ENCODE results near the gene S100A8. TPM values are rescaled to one million over a fixed set of nuclear protein-coding genes. Genes with fewer than 3 reads are reported as not detected.

S100A8 gene
- total and polyA plus RNA-seq, 7 donors, result 14.2 to 109 (median 82.2) TPM; not detected in 1

DNA sequence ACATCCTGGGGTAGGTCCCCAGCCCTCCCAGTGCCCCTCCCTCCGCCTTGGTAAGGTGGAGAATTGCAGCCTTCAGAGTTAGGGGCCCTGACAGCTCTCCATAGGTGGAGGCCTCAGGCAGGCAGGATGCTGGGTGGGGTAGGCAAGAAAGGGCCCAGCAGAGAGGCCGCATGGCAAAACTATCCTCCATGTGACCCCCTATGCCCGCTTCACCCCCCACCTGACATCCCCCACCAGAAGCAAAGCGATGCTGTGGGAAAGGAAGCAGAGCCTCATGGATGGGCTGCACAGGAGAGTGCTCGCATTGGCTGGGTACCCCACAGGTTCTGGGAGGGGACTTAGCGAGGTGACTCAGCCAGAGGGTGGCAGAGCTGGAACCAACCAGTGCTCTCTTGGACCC lies 31.6 kb downstream of the S100A8 start:
- DNase-seq, result no peak
- H3K27me3 ChIP-seq, result no peaks in the 10 kb centered on the region
- 94 to 95% methylated on average over 6 of the region's 6 CpGs for WGBS, 2 donors
- peak overlapping the region in 1 of 4 donors; percentile 21 for H3K4me3 ChIP-seq
- H3K27ac ChIP-seq, result no peak overlapping the region
- H3K9me3 ChIP-seq, result no peaks in the 10 kb centered on the region
- TF ChIP-seq EP300 (IDR thresholded peaks at IDR 0.05) (no peak), POLR2AphosphoS5 (IDR thresholded peaks at IDR 0.05) (no peak), POLR2A (IDR thresholded peaks at IDR 0.05) (no peak)
- TF ChIP-seq, protein P1, sequence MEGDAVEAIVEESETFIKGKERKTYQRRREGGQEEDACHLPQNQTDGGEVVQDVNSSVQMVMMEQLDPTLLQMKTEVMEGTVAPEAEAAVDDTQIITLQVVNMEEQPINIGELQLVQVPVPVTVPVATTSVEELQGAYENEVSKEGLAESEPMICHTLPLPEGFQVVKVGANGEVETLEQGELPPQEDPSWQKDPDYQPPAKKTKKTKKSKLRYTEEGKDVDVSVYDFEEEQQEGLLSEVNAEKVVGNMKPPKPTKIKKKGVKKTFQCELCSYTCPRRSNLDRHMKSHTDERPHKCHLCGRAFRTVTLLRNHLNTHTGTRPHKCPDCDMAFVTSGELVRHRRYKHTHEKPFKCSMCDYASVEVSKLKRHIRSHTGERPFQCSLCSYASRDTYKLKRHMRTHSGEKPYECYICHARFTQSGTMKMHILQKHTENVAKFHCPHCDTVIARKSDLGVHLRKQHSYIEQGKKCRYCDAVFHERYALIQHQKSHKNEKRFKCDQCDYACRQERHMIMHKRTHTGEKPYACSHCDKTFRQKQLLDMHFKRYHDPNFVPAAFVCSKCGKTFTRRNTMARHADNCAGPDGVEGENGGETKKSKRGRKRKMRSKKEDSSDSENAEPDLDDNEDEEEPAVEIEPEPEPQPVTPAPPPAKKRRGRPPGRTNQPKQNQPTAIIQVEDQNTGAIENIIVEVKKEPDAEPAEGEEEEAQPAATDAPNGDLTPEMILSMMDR (IDR thresholded peaks at IDR 0.05), result no peak
- intact Hi-C loops (cut with DNase I), result no loop called here
- no peaks in the 10 kb centered on the region for H3K36me3 ChIP-seq
- H3K4me1 ChIP-seq, result no peaks in the 10 kb centered on the region

DNA sequence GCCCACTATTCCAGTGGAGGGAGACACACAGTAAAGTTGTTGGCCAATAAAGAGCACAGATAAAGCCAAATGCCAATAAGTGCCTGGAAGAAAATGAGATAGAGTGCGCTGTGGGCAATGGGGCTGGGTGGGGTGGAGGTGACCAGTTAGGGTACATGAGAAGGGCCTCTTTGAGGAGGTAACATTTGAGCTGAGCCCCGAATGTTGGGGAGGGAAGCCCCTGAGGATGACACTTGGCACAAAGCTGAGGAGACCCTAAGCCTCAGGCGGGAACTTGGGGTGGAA lies 32.2 kb downstream of the S100A8 start:
- peak overlapping the region in 1 of 4 donors; percentile 20 for H3K27ac ChIP-seq
- H3K27me3 ChIP-seq, result no peaks in the 10 kb centered on the region
- intact Hi-C loops (cut with DNase I), result no loop called here
- no peak for DNase-seq
- TF ChIP-seq POLR2A (IDR thresholded peaks at IDR 0.05) (no peak), EP300 (IDR thresholded peaks at IDR 0.05) (no peak), POLR2AphosphoS5 (IDR thresholded peaks at IDR 0.05) (no peak)
- TF ChIP-seq, protein P1 (IDR thresholded peaks at IDR 0.05), result no peak
- H3K4me1 ChIP-seq, result no peaks in the 10 kb centered on the region
- WGBS, 2 donors, result 93 to 97% methylated on average over 3 of the region's 3 CpGs
- H3K36me3 ChIP-seq, result no peaks in the 10 kb centered on the region
- no peaks in the 10 kb centered on the region for H3K9me3 ChIP-seq
- peak overlapping the region in 2 of 4 donors; percentile 10 to 21 for H3K4me3 ChIP-seq

DNA sequence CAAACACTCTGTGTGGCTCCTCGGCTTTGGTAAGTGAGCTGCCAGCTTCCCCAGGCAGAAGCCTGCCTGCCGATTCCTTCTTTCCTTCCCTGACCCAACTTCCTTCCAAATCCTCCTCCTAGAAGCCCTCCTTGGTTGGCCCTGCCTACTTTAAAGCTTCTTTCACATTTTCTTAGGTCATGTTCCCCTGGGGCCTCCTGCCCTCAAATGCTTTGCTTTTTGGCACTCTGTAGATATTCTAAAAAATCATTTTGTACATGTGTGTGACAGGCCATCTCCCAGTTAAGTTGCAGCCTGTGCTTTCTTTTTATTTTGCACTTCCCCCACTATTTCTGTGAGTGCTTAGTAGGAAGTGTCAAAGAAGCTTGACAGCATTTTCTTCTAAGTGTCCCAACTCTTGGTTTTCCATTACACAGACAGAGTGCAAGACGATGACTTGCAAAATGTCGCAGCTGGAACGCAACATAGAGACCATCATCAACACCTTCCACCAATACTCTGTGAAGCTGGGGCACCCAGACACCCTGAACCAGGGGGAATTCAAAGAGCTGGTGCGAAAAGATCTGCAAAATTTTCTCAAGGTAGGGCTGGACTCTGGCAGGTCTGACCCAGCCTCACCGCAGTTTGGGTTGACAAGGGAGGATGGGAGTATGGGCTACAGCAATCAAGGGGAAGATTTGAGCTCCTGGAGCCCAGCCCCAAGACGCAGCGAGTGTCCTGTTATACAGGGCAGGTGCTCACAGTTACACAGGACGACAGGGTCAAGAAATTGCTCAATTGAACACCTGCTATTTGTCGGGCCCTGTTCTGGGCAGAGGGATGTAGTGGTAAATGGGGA lies 32.8 kb downstream of the S100A8 start, which contains the start of gene S100A9:
Gene S100A9 (plus strand): TSS at position 2 of the 838 bp plus-strand sequence. CDS start 430 bp downstream, at position 432.
- H3K27me3 ChIP-seq, result no peaks in the 10 kb centered on the region
- peak within 1 kb of the TSS in 1 of 4 donors; percentile 32 for H3K27ac ChIP-seq
- intact Hi-C loops (cut with DNase I), result no loop called here
- no peaks in the 10 kb centered on the region for H3K4me1 ChIP-seq
- TF ChIP-seq, protein P1 (IDR thresholded peaks at IDR 0.05), result no peak
- peak in 2 of 4 donors; percentile 11 to 30 for TF ChIP-seq POLR2AphosphoS5 (IDR thresholded peaks at IDR 0.05)
- no peaks in the 10 kb centered on the region for H3K9me3 ChIP-seq
- WGBS, 2 donors, result 72 to 73% methylated on average over 11 of the region's 11 CpGs
- DNase-seq, result no peak
- H3K4me3 ChIP-seq, result peak within 1 kb of the TSS in 2 of 4 donors; percentile 10 to 21
- no peaks in the 10 kb centered on the region for H3K36me3 ChIP-seq

DNA sequence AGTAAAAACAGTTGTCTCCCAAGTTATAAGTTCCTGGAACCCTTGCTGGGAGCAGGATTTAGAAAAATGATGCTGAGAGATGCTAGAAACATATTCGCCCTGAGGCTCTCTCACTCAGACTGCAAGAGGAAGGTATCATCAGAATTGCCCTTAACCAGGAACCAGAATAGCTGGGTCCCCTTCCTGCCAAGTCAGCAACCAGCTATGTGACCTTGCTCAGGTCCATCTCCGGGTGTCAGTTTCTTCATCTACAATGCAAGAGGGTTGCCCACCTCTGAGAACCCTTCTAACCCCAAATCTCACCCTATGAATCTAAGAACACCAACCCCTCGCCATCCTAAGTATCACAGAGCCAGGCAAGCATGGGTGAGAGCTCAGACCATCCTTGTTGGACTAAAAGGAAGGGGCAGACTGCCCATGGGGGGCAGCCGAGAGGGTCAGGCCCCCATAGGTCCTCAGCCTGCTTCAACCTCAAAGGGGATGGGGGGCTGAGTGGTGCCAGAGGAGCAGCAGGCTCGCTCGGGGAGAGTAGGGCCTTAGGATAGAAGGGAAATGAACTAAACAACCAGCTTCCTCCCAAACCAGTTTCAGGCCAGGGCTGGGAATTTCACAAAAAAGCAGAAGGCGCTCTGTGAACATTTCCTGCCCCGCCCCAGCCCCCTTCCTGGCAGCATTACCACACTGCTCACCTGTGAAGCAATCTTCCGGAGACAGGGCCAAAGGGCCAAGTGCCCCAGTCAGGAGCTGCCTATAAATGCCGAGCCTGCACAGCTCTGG lies 33.6 kb downstream of the S100A8 start:
- H3K27ac ChIP-seq, result peak overlapping the region in 1 of 4 donors; percentile 32
- peak; percentile 77 for DNase-seq
- H3K9me3 ChIP-seq, result no peaks in the 10 kb centered on the region
- TF ChIP-seq POLR2AphosphoS5 (IDR thresholded peaks at IDR 0.05) (no peak), POLR2A (IDR thresholded peaks at IDR 0.05) (no peak), EP300 (IDR thresholded peaks at IDR 0.05) (no peak)
- TF ChIP-seq, protein P1 (IDR thresholded peaks at IDR 0.05), result no peak
- 45 to 49% methylated on average over 10 of the region's 10 CpGs for WGBS, 2 donors
- H3K4me1 ChIP-seq, result no peaks in the 10 kb centered on the region
- H3K36me3 ChIP-seq, result no peaks in the 10 kb centered on the region
- intact Hi-C loops (cut with DNase I), result no loop called here
- peak overlapping the region in 1 of 4 donors; percentile 21 for H3K4me3 ChIP-seq
- no peaks in the 10 kb centered on the region for H3K27me3 ChIP-seq
